HEK293 (cell line): Measurements from ENCODE around the gene IGFL2.
A peak's percentile ranks its signal among the peaks of the same experiment; 100 is the strongest.
"Not testable (repeated sequence)": the region's sequence is repeated elsewhere in the genome, so short reads cannot be mapped to it uniquely, and the experiment has no call there.

Source experiments
- CTCF ChIA-PET: fragments of 350-600 bp; formaldehyde crosslinking; extraction: SDS; loops from one replicate; lab custom pipeline; 2021; ENCODE audit warnings: antibody characterized with exemption; lab: Yijun Ruan, JAX
- POLR2A ChIA-PET: fragments of 300-600 bp; formaldehyde crosslinking; extraction: SDS; loops from one replicate; lab custom pipeline; 2020; ENCODE audit warnings: antibody characterized with exemption, inconsistent platforms; lab: Yijun Ruan, JAX
- H3K27ac ChIP-seq: fragments of 200-500 bp; sonication (Bioruptor generic); 2 replicates; pipeline ENCODE4 v1.5.1; 2014; ENCODE audit warnings: low read depth, low read length, control low read depth, inconsistent platforms; ENCODE audit errors: extremely low read depth
- H3K36me3 ChIP-seq, 2 experiments: fragments of 200-500 bp in 1 of 2; sonication (Bioruptor generic) in 1 of 2; 1 replicate in 1 of 2; 2 replicates in 1 of 2; pipeline ENCODE4 v1.5.1; 2014 to 2017; ENCODE audit warnings: inconsistent platforms in 2 of 2, low read length in 2 of 2; ENCODE audit not compliant: control insufficient read depth in 2 of 2, insufficient read depth in 1 of 2
- H3K4me1 ChIP-seq: fragments of 200-500 bp; sonication (Bioruptor generic); 2 replicates; pipeline ENCODE4 v1.5.1; 2014; ENCODE audit warnings: mild to moderate bottlenecking, low read length, inconsistent platforms; ENCODE audit not compliant: control insufficient read depth, insufficient read depth
- H3K4me3 ChIP-seq: 2 replicates; pipeline ENCODE4 v1.5.1; 2011; ENCODE audit warnings: low read depth, mild to moderate bottlenecking, control low read depth, low read length, moderate library complexity
- H3K9me3 ChIP-seq: fragments of 200-500 bp; sonication (Bioruptor generic); 2 replicates; pipeline ENCODE4 v1.5.1; 2014; ENCODE audit warnings: low read depth, low read length, inconsistent platforms; ENCODE audit not compliant: control insufficient read depth, insufficient read depth
- GFI1B ChIP-seq: fragments of 450-650 bp; formaldehyde crosslinking; IDR thresholded peaks from 2 replicates; pipeline ENCODE4 v1.5.1; 2016; ENCODE audit warnings: missing biosample characterization, missing genetic modification characterization
- GLIS2 ChIP-seq: fragments of 450-650 bp; formaldehyde crosslinking; IDR thresholded peaks from 2 replicates; pipeline ENCODE4 v1.5.1; 2016; ENCODE audit warnings: missing biosample characterization, missing genetic modification characterization
- OSR2 ChIP-seq: fragments of 450-650 bp; formaldehyde crosslinking; IDR thresholded peaks from 2 replicates; pipeline ENCODE4 v1.5.1; 2016; ENCODE audit warnings: missing biosample characterization, missing genetic modification characterization
- PRDM1 ChIP-seq: fragments of 450-650 bp; formaldehyde crosslinking; IDR thresholded peaks from 2 replicates; pipeline ENCODE4; 2016; ENCODE audit warnings: missing biosample characterization, missing genetic modification characterization
- ZFHX2 ChIP-seq: fragments of 450-650 bp; formaldehyde crosslinking; conservative IDR thresholded peaks from 2 replicates; pipeline ENCODE4 v1.5.1; 2016; ENCODE audit warnings: missing biosample characterization, missing genetic modification characterization
- ZNF112 ChIP-seq: fragments of 450-650 bp; formaldehyde crosslinking; IDR thresholded peaks from 2 replicates; pipeline ENCODE4 v1.5.0; 2017; ENCODE audit warnings: missing biosample characterization, missing genetic modification characterization
- ZNF132 ChIP-seq: fragments of 450-650 bp; formaldehyde crosslinking; IDR thresholded peaks from 2 replicates; pipeline ENCODE4 v1.5.1; 2017; ENCODE audit warnings: missing biosample characterization, missing genetic modification characterization, borderline replicate concordance
- ZNF146 ChIP-seq: fragments of 450-650 bp; formaldehyde crosslinking; IDR thresholded peaks from 2 replicates; pipeline ENCODE4 v1.5.1; 2016; ENCODE audit warnings: missing biosample characterization, missing genetic modification characterization
- ZNF174 ChIP-seq: fragments of 450-650 bp; formaldehyde crosslinking; IDR thresholded peaks from 2 replicates; pipeline ENCODE4 v1.5.0; 2017; ENCODE audit warnings: missing biosample characterization, mild to moderate bottlenecking, missing genetic modification characterization
- ZNF184 ChIP-seq: fragments of 450-650 bp; IDR thresholded peaks from 2 replicates; pipeline ENCODE4 v1.5.1; 2018; ENCODE audit warnings: missing biosample characterization, mild to moderate bottlenecking, missing genetic modification characterization
- ZNF221 ChIP-seq: fragments of 450-650 bp; formaldehyde crosslinking; IDR thresholded peaks from 2 replicates; pipeline ENCODE4 v1.5.1; 2017; ENCODE audit warnings: missing biosample characterization, missing genetic modification characterization, borderline replicate concordance
- ZNF548 ChIP-seq: fragments of 450-650 bp; formaldehyde crosslinking; IDR thresholded peaks from 2 replicates; pipeline ENCODE4 v1.5.1; 2016; ENCODE audit warnings: missing biosample characterization, missing genetic modification characterization
- ZNF629 ChIP-seq: fragments of 450-650 bp; formaldehyde crosslinking; IDR thresholded peaks from 2 replicates; pipeline ENCODE4 v1.5.1; 2017; ENCODE audit warnings: missing biosample characterization, missing genetic modification characterization
- ZNF654 ChIP-seq: fragments of 450-650 bp; formaldehyde crosslinking; IDR thresholded peaks from 2 replicates; pipeline ENCODE4 v1.5.1; 2016; ENCODE audit warnings: low read depth, missing biosample characterization, missing genetic modification characterization
- ZNF747 ChIP-seq: fragments of 450-650 bp; formaldehyde crosslinking; IDR thresholded peaks from 2 replicates; pipeline ENCODE4 v1.5.1; 2016; ENCODE audit warnings: missing biosample characterization, missing genetic modification characterization
- ZNF76 ChIP-seq: fragments of 450-650 bp; formaldehyde crosslinking; IDR thresholded peaks from 2 replicates; pipeline ENCODE4; 2016; ENCODE audit warnings: low read depth, missing biosample characterization, missing genetic modification characterization, borderline replicate concordance
- ZSCAN30 ChIP-seq: fragments of 450-650 bp; IDR thresholded peaks from 2 replicates; pipeline ENCODE4 v1.5.1; 2018; ENCODE audit warnings: missing biosample characterization, mild to moderate bottlenecking, missing genetic modification characterization, moderate library complexity
- TF ChIP-seq, protein P1 (sequence below): fragments of 450-650 bp; formaldehyde crosslinking; IDR thresholded peaks from 2 replicates; pipeline ENCODE4 v1.5.1; 2017; ENCODE audit warnings: missing biosample characterization, missing genetic modification characterization
- TF ChIP-seq, protein P2 (sequence below): fragments of 450-650 bp; formaldehyde crosslinking; IDR thresholded peaks from 2 replicates; pipeline ENCODE4 v1.5.1; 2017; ENCODE audit warnings: missing biosample characterization, mild to moderate bottlenecking, missing genetic modification characterization, moderate library complexity
- TF ChIP-seq, protein P3 (sequence below): fragments of 450-650 bp; formaldehyde crosslinking; IDR thresholded peaks from 2 replicates; pipeline ENCODE4 v1.5.1; 2016; ENCODE audit warnings: missing biosample characterization, missing genetic modification characterization

IGFL2 gene

DNA sequence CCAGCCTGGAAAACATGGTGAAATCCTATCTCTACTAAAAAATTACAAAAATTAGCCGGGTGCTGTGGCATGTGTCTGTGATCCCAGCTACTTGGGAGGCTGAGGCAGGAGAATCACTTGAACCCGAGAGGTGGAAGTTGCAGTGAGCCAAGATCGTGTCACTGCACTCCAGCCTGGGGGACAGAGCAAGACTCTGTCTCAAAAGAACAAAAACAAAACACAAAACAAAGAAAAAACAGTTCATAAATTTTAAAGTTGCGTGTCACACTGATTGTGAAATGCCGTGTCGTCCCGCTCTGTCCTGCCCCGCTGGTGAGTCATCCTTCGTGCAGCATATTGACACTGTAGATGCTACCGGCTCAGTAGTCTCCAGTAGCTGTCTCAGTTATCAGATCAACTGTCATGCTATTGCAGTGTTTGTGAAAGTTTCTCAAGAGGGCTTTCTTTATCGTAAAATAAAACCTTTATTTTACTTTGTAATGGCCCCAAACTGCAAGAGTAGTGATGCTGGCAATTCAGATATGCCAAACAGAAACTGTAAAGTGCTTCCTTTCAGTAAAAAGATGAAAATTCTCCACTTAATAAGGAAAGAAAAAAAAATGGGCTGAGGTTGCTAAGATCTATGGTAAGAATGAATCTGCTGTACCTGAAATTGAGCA lies 45.1 kb downstream of the IGFL2 start (continued):
- TF ChIP-seq, protein P1, sequence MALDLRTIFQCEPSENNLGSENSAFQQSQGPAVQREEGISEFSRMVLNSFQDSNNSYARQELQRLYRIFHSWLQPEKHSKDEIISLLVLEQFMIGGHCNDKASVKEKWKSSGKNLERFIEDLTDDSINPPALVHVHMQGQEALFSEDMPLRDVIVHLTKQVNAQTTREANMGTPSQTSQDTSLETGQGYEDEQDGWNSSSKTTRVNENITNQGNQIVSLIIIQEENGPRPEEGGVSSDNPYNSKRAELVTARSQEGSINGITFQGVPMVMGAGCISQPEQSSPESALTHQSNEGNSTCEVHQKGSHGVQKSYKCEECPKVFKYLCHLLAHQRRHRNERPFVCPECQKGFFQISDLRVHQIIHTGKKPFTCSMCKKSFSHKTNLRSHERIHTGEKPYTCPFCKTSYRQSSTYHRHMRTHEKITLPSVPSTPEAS: no peak
- peak; percentile 100 for TF ChIP-seq OSR2 (tag by site-specific recombination)
- peak; percentile 76; the same call in 1 of the 2 replicates for TF ChIP-seq PRDM1 (tag by site-specific recombination)
- peak; percentile 42; the same call in 1 of the 2 replicates for TF ChIP-seq ZSCAN30
- no peak; the same call in 1 of the 2 replicates for TF ChIP-seq ZFHX2 (tag by site-specific recombination)
- TF ChIP-seq ZNF132 (tag by site-specific recombination): no peak
- TF ChIP-seq ZNF112 (tag by site-specific recombination): no peak
- TF ChIP-seq ZNF548: no peak
- no peak for TF ChIP-seq ZNF747 (tag by site-specific recombination)

DNA sequence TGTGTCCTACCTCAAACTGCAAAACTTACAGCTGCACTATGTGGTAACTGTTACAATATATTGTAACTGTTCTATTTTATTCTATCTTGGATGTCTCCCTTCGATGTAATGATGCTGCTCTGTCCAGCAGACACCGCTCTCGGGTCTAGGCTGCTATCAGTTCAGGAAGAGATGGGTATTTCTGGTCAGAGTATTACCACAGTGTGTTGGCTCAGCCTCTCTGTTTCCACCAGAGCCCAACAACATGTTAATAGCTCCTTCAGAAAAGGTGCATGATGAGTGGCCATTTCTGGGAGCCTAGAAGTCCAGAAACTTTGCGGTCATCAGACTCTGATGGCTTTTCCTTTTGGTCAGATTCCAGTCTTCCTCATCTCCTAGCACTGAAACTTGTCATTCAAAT lies 45.6 kb downstream of the IGFL2 start:
- Histone ChIP-seq H3K27ac (no peak overlapping the region; the same call in 1 of the 2 replicates), H3K4me1 (peaks cover 10% of the 10 kb centered on the region), H3K9me3 (no peaks in the 10 kb centered on the region), H3K36me3 (no peaks in the 10 kb centered on the region), H3K4me3 (no peak overlapping the region)
- ChIA-PET POLR2A (no interaction called here), CTCF (interaction anchor here (0.5 to 10.6 kb wide), 7 partner anchors 59 to 380 kb away, joined by 3 to 256 read pairs (median 4); no protein-coding TSS in a partner anchor)
- no peak for TF ChIP-seq GLIS2 (tag by site-specific recombination)
- TF ChIP-seq, protein P2, sequence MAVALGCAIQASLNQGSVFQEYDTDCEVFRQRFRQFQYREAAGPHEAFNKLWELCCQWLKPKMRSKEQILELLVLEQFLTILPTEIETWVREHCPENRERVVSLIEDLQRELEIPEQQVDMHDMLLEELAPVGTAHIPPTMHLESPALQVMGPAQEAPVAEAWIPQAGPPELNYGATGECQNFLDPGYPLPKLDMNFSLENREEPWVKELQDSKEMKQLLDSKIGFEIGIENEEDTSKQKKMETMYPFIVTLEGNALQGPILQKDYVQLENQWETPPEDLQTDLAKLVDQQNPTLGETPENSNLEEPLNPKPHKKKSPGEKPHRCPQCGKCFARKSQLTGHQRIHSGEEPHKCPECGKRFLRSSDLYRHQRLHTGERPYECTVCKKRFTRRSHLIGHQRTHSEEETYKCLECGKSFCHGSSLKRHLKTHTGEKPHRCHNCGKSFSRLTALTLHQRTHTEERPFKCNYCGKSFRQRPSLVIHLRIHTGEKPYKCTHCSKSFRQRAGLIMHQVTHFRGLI: peak; percentile 33; the same call in 1 of the 2 replicates

DNA sequence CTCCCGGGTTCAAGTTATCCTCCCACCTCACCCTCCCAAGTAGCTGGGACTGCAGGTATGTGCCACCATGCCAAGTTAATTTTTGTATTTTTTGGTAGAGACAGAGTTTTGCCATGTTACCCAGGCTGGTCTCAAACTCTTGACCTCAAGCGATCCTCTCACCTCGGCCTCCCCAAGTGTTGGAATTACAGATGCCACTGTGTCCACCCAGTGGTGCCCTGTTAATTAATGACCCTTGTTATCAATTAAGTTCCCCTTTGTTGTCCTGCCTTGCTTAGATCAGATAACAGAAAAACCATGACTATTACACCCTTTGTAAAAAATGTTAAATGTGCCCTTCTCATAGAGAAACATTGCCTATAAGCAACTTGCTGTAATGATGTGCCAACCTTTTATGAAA lies 47.1 kb downstream of the IGFL2 start:
- CTCF ChIA-PET: interaction anchor here (10.6 kb wide), 1 partner anchor 115 kb away, joined by 256 read pairs; no protein-coding TSS in a partner anchor
- H3K27ac ChIP-seq: no peak overlapping the region
- H3K4me1 ChIP-seq: peaks cover 10% of the 10 kb centered on the region
- no peaks in the 10 kb centered on the region for H3K36me3 ChIP-seq
- H3K4me3 ChIP-seq: no peak overlapping the region
- no peak for TF ChIP-seq ZNF629 (tag by site-specific recombination)
- TF ChIP-seq, all 188 proteins: peak for 0
- H3K9me3 ChIP-seq: no peaks in the 10 kb centered on the region
- POLR2A ChIA-PET: no interaction called here

DNA sequence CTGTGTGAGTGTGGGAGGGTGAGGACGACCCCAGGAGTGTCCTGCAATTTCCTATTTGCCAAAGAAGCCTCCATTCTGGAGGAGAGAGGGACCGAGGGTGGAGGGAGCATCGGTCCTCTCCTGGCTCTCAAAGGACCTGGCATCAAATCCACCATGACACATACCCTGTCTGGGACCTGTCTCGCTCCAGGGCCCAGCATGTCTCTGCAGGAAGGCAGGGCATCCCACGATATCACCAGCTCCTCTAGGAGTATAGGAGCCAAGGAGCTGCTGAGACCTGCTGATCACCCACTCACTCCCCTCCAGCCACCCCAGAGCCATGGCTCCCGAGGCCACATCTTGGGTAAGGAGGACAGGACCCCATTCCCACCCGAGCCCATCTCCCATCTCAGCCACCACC lies 47.9 kb downstream of the IGFL2 start:
- H3K27ac ChIP-seq, POLR2A ChIA-PET, H3K36me3 ChIP-seq, H3K4me1 ChIP-seq, H3K4me3 ChIP-seq, H3K9me3 ChIP-seq: not testable (repeated sequence)
- CTCF ChIA-PET: interaction anchor here (10.6 kb wide), 1 partner anchor 116 kb away, joined by 256 read pairs; no protein-coding TSS in a partner anchor

DNA sequence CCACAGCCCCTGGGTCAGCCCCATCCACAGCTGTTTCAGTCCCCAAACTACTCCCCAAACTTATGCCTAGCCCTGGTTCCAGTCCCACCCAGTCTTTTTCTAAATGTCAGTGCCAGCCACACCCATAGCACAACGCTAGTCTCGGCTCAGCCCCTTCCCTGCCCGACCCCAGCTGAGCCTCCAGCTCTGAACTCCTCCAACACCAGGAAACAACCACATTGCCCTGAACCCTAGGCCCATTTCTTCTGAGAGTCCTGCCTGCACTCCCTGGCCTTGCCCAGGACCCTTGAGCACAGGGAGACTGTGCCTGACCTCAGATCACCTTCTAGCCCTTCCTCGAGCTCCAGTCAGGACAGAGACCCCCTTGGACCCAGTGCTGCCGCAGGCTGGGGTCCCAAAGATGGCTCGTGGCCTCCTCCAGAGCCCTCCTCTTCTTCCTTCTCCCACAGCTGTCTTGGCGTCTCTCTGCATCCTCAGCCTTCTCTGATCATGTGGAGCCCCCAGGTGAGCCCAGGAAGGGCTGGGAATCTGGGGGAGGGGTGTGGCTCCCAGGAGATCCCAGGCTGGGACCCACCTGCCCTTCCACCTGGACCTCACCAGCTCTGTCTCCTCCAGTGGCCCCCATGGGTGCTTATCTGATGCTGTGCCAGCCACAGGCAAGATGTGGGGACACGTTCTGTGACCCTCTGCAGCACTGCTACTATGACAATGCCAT lies 48.5 kb downstream of the IGFL2 start:
- peaks cover 10% of the 10 kb centered on the region for H3K4me1 ChIP-seq
- ChIA-PET POLR2A (interaction anchor here (0.6 kb wide), 1 partner anchor 235 kb away, joined by 7 read pairs; no protein-coding TSS in a partner anchor), CTCF (interaction anchor here (10.6 kb wide), 1 partner anchor 117 kb away, joined by 256 read pairs; no protein-coding TSS in a partner anchor)
- no peak overlapping the region for H3K4me3 ChIP-seq
- no peaks in the 10 kb centered on the region for H3K9me3 ChIP-seq
- no peak overlapping the region for H3K27ac ChIP-seq
- H3K36me3 ChIP-seq: no peaks in the 10 kb centered on the region
- TF ChIP-seq ZNF654 (no peak), ZNF221 (tag by site-specific recombination) (no peak), ZNF146 (tag by site-specific recombination) (no peak), ZNF184 (no peak), ZNF174 (tag by site-specific recombination) (no peak), GFI1B (tag by site-specific recombination) (no peak), ZNF76 (tag by site-specific recombination) (no peak)
- TF ChIP-seq, protein P3, sequence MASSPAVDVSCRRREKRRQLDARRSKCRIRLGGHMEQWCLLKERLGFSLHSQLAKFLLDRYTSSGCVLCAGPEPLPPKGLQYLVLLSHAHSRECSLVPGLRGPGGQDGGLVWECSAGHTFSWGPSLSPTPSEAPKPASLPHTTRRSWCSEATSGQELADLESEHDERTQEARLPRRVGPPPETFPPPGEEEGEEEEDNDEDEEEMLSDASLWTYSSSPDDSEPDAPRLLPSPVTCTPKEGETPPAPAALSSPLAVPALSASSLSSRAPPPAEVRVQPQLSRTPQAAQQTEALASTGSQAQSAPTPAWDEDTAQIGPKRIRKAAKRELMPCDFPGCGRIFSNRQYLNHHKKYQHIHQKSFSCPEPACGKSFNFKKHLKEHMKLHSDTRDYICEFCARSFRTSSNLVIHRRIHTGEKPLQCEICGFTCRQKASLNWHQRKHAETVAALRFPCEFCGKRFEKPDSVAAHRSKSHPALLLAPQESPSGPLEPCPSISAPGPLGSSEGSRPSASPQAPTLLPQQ: no peak
